AG04450 (cell line): ENCODE measurements around the gene PSMA4. TPM values are rescaled to one million over a fixed set of nuclear protein-coding genes. Genes with fewer than 3 reads are reported as not detected.

ENCODE experiments used
- CTCF ChIA-PET: fragments of 300-600, 350-600 bp; formaldehyde crosslinking; extraction: SDS; loops from one replicate; lab custom pipeline; 2022; ENCODE audit warnings: antibody characterized with exemption, inconsistent platforms; lab: Charles Lee
- POLR2A ChIA-PET: fragments of 350-600 bp; formaldehyde crosslinking; extraction: SDS; loops from one replicate; lab custom pipeline; 2021; ENCODE audit warnings: antibody characterized with exemption, inconsistent platforms; lab: Yijun Ruan, JAX
- DNase-seq: peaks from one replicate; pipeline ENCODE4 v3.0.0-alpha.2; 2011; ENCODE audit warnings: low read depth, low spot score
- H3K27ac ChIP-seq: one replicate; pipeline ENCODE4 v1.5.1; 2012; ENCODE audit warnings: low read depth, low read length, control low read depth
- H3K27me3 ChIP-seq: one replicate; pipeline ENCODE4 v1.6.0; 2012; ENCODE audit warnings: low read length; ENCODE audit not compliant: control insufficient read depth, insufficient read depth
- H3K4me3 ChIP-seq: 2 replicates; pipeline ENCODE4 v1.5.1; 2011; ENCODE audit warnings: mild to moderate bottlenecking, low read depth, low read length, control low read depth
- H3K9me3 ChIP-seq: 2 replicates; pipeline ENCODE4 v1.5.1; 2012; ENCODE audit warnings: low read length; ENCODE audit not compliant: control insufficient read depth, insufficient read depth
- CTCF ChIP-seq: IDR thresholded peaks from 2 replicates; pipeline ENCODE4 v1.5.1; 2011; ENCODE audit warnings: low read depth, low read length, control low read depth, inconsistent platforms
- polyA plus RNA-seq: library from polyadenylated mRNA; depleted of rRNA; stranded (reverse); fragments of >200 nt; gene quantifications from 2 replicates; pipeline ENCODE4 v1.2.3, GENCODE V29; 2011; rRNA removed
- small RNA-seq: library from RNA; depleted of rRNA; stranded (forward); fragments of <200 nt; gene quantifications from one replicate; pipeline ENCODE3, GENCODE V24; 2012; ENCODE audit warnings: low read depth; ENCODE audit not compliant: insufficient read length

The PSMA4 gene
- polyA plus RNA-seq, 1 experiment: 395 TPM

GRCh38 chr15:78574944-78575343, 34.7 kb downstream of the PSMA4 start:
- TF ChIP-seq CTCF: no peak
- POLR2A ChIA-PET: no interaction called here
- Histone ChIP-seq H3K27ac (no peak overlapping the region), H3K4me3 (no peak overlapping the region), H3K27me3 (no peaks in the 10 kb centered on the region), H3K9me3 (no peaks in the 10 kb centered on the region)
- CTCF ChIA-PET: no interaction called here
- DNase-seq: no peak

- DNase-seq: no peak
- POLR2A ChIA-PET: no interaction called here
- H3K9me3 ChIP-seq: no peaks in the 10 kb centered on the region
- H3K27ac ChIP-seq: no peak overlapping the region
- TF ChIP-seq CTCF: no peak
- H3K4me3 ChIP-seq: no peak overlapping the region
- CTCF ChIA-PET: no interaction called here
- H3K27me3 ChIP-seq: no peaks in the 10 kb centered on the region
These were observed 57.3 kb downstream of the PSMA4 start for GRCh38 chr15:78597583-78597982.

DNA sequence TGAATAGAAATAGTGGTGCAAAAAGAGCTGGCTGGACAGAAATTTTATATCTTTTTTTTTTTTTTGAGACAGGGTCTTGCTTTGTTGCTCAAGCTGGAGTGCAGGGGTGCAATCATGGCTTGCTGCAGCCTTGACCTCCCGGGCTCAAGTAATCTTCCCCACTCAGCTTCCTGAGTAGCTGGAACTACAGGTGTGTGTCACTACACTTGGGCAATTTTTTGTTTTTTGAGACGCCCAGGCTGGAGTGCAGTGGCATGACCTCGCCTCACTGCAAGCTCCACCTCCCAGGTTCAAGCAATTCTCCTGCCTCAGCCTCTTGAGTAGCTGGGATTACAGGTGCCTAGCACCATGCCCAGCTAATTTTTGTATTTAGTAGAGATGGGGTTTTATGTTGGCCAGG, 58.1 kb downstream of the PSMA4 start:
- ChIA-PET CTCF (no interaction called here), POLR2A (no interaction called here)
- TF ChIP-seq CTCF: no peak

GRCh38 chr15:78599189-78599588, 58.9 kb downstream of the PSMA4 start:
- no peaks in the 10 kb centered on the region for H3K27me3 ChIP-seq
- TF ChIP-seq CTCF: no peak
- no peak overlapping the region for H3K4me3 ChIP-seq
- CTCF ChIA-PET: no interaction called here
- no peak overlapping the region for H3K27ac ChIP-seq
- POLR2A ChIA-PET: no interaction called here
- no peaks in the 10 kb centered on the region for H3K9me3 ChIP-seq
- no peak for DNase-seq

More for the DNA sequence above, 58.1 kb downstream of the PSMA4 start:
- H3K27me3 ChIP-seq: no peaks in the 10 kb centered on the region
- H3K27ac ChIP-seq: no peak overlapping the region
- no peak for DNase-seq
- H3K9me3 ChIP-seq: no peaks in the 10 kb centered on the region
- no peak overlapping the region for H3K4me3 ChIP-seq

Small RNAs within 50 kb of the gene (small RNA-seq; reads per million reads assigned to genes)
- not detected for gene AC067863.2

Other genes starting within 250 kb of the PSMA4 start
- 78.1 and 92.0 TPM in 2 replicates for gene SKIC8, start 240.8 kb upstream of the PSMA4 start, polyA plus RNA-seq
- not detected in 2 replicates for gene CRABP1, start 200.1 kb upstream of the PSMA4 start, polyA plus RNA-seq
- gene IREB2, start 102.2 kb upstream of the PSMA4 start, polyA plus RNA-seq: 21.5 and 30.4 TPM in 2 replicates
- 3.6 and 4.1 TPM in 2 replicates for gene HYKK, start 32.9 kb upstream of the PSMA4 start, polyA plus RNA-seq
- gene CHRNA5, start 25.1 kb downstream of the PSMA4 start, polyA plus RNA-seq: 4.3 and 5.2 TPM in 2 replicates
- not detected in 2 replicates for gene CHRNA3, start 80.6 kb downstream of the PSMA4 start, polyA plus RNA-seq
- gene CHRNB4, start 100.8 kb downstream of the PSMA4 start, polyA plus RNA-seq: not detected in 2 replicates